Measurements from ENCODE around the gene SMIM22. TPM values are rescaled to one million over a fixed set of nuclear protein-coding genes. Genes with fewer than 3 reads are reported as not detected.

The SMIM22 gene
- total RNA-seq, 1 experiment from 2014 or later: not detected

DNA sequence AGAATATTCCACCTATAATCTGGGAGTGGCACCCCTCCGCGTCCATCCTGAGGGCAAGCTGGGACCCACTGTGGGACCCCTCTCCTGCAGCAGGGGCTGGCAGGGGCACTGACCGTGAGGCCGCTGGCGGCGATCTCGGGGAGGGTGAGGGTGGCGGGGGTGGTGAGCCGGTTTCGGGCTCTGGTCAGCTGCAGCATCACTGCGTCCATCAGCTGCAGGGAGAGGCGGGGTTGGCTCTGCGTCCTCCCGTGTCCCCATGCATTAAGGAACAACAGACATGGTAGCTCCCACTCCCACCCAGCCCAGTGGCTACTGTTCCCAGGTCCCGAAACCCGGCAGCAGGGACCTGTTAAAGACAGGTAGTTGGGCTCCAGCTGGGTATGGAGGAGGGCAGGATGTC is 3.3 kb downstream of the SMIM22 start:
- H3K27ac ChIP-seq (ENCODE audit: low read depth, low read length, poor library complexity, severe bottlenecking): no peak overlapping the region
- ChIA-PET POLR2A (ENCODE audit: low non-redundant PET) (no interaction called here), CTCF (interaction anchor here (0.6 kb wide), 1 partner anchor 111 kb away, joined by 3 read pairs; no protein-coding TSS in a partner anchor)
- no peak for DNase-seq (ENCODE audit: low spot score)
- no peak overlapping the region for H3K4me3 ChIP-seq (ENCODE audit: low read depth, low read length, poor library complexity, severe bottlenecking)
- peaks cover 3% of the 10 kb centered on the region for H3K4me1 ChIP-seq (ENCODE audit: insufficient read depth, low read length, poor library complexity, severe bottlenecking)
- TF ChIP-seq EZH2 (IDR thresholded peaks at IDR 0.05; ENCODE audit: borderline replicate concordance, low read depth, low read length, poor library complexity, severe bottlenecking): no peak
- TF ChIP-seq, protein P1, sequence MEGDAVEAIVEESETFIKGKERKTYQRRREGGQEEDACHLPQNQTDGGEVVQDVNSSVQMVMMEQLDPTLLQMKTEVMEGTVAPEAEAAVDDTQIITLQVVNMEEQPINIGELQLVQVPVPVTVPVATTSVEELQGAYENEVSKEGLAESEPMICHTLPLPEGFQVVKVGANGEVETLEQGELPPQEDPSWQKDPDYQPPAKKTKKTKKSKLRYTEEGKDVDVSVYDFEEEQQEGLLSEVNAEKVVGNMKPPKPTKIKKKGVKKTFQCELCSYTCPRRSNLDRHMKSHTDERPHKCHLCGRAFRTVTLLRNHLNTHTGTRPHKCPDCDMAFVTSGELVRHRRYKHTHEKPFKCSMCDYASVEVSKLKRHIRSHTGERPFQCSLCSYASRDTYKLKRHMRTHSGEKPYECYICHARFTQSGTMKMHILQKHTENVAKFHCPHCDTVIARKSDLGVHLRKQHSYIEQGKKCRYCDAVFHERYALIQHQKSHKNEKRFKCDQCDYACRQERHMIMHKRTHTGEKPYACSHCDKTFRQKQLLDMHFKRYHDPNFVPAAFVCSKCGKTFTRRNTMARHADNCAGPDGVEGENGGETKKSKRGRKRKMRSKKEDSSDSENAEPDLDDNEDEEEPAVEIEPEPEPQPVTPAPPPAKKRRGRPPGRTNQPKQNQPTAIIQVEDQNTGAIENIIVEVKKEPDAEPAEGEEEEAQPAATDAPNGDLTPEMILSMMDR (conservative IDR thresholded peaks at IDR 0.05; ENCODE audit: low read depth, low read length): no peak
- H3K27me3 ChIP-seq (replicated peaks; ENCODE audit: insufficient read depth, low read depth, low read length, poor library complexity): no peaks in the 10 kb centered on the region
- intact Hi-C loops (cut with micrococcal nuclease; ENCODE audit: unreplicated experiment): no loop called here
- no TSS peak for BruUV-seq (replicated peaks)
- no peaks in the 10 kb centered on the region for H3K36me3 ChIP-seq (ENCODE audit: insufficient read depth, low read length, poor library complexity, severe bottlenecking)
- no peaks in the 10 kb centered on the region for H3K9me3 ChIP-seq (ENCODE audit: low read depth, low read length, poor library complexity, severe bottlenecking)

DNA sequence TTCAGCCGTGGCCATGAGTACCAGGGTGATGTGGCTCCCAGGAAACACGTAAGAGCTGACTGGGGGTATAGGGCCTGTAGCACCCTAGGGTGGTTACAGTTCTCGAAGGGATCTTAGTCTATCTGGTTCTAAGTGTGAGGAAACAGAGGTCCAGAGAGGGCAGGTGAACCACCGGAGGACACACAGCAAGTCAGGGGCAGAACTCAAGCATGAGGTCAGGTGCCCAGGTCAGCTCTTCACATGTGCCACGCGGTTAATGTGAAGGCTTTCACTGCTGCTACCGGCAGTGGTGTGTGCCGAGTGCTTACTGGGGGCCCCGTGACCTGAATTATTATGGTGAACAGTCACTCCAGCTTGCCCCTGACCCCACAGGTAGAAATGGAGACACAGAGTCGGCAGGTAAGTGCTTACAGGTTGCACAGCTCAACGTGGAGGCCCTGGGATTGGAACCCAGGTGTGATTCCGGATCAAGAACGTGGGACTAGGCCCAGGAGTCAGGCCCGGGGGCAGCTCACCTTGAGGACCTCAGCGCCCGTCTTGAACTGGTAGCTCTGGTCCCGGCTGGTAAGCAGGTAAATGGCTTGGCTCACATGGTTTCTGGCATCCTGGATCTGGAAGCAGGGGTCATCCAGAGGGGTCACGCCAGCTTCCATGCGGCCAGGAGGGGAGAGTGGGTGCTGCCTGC is 4.1 kb downstream of the SMIM22 start:
- Histone ChIP-seq H3K4me1 (ENCODE audit: insufficient read depth, low read length, poor library complexity, severe bottlenecking) (peaks cover 3% of the 10 kb centered on the region), H3K27me3 (replicated peaks; ENCODE audit: insufficient read depth, low read depth, low read length, poor library complexity) (no peaks in the 10 kb centered on the region), H3K9me3 (ENCODE audit: low read depth, low read length, poor library complexity, severe bottlenecking) (no peaks in the 10 kb centered on the region), H3K4me3 (ENCODE audit: low read depth, low read length, poor library complexity, severe bottlenecking) (no peak overlapping the region), H3K27ac (ENCODE audit: low read depth, low read length, poor library complexity, severe bottlenecking) (no peak overlapping the region), H3K36me3 (ENCODE audit: insufficient read depth, low read length, poor library complexity, severe bottlenecking) (peaks cover 2% of the 10 kb centered on the region)
- intact Hi-C loops (cut with micrococcal nuclease; ENCODE audit: unreplicated experiment): no loop called here
- ChIA-PET CTCF (no interaction called here), POLR2A (ENCODE audit: low non-redundant PET) (no interaction called here)
- BruUV-seq (replicated peaks): no TSS peak
- no peak for DNase-seq (ENCODE audit: low spot score)
- no peak for TF ChIP-seq EZH2 (IDR thresholded peaks at IDR 0.05; ENCODE audit: borderline replicate concordance, low read depth, low read length, poor library complexity, severe bottlenecking)
- TF ChIP-seq, protein P1 (conservative IDR thresholded peaks at IDR 0.05; ENCODE audit: low read depth, low read length): no peak

DNA sequence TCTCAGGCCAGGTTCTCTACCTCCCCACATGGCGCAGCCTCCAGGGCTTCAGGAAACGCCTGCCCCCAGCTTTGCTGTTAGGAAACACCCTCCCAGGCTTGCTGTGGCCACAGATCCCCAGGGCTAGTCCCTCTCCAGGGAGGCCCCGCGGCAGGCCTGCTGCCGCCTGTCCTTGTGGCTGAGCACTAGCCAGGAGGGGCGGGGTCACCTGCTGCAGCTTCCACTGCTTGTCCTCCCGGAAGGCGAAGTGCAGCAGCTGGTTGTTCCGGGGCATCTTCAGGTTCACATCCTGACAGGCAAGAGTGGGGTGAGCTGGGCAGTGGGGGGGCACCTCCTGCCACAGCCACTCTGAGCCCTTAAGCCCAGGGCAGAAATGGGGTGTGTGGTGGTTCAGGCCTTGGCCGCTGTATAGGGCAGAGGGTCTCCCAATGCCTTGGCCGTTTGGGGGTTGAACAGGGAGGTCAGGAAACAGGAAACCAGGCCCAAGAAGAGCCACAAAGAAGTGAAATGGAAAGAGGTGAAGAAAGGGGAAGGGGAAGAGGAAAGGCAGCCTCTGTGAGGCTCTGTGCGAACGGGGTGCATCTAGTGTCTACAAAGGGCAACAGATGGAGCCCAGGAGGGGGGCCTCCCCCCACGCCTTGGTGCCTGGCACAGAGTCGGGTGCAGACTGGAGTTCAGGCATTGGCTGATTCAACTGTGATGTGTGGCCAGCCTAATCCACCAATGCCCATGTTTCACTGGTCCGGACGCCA is 5.3 kb downstream of the SMIM22 start:
- H3K4me3 ChIP-seq (ENCODE audit: low read depth, low read length, poor library complexity, severe bottlenecking): no peak overlapping the region

More for the DNA sequence above, 5.3 kb downstream of the SMIM22 start:
- no peak for TF ChIP-seq EZH2 (IDR thresholded peaks at IDR 0.05; ENCODE audit: borderline replicate concordance, low read depth, low read length, poor library complexity, severe bottlenecking)
- TF ChIP-seq, protein P1 (conservative IDR thresholded peaks at IDR 0.05; ENCODE audit: low read depth, low read length): no peak
- H3K4me1 ChIP-seq (ENCODE audit: insufficient read depth, low read length, poor library complexity, severe bottlenecking): peaks cover 3% of the 10 kb centered on the region
- BruUV-seq (replicated peaks): no TSS peak
- H3K36me3 ChIP-seq (ENCODE audit: insufficient read depth, low read length, poor library complexity, severe bottlenecking): peaks cover 10% of the 10 kb centered on the region
- no peak for DNase-seq (ENCODE audit: low spot score)
- ChIA-PET CTCF (no interaction called here), POLR2A (ENCODE audit: low non-redundant PET) (no interaction called here)
- H3K27me3 ChIP-seq (replicated peaks; ENCODE audit: insufficient read depth, low read depth, low read length, poor library complexity): no peaks in the 10 kb centered on the region
- intact Hi-C loops (cut with micrococcal nuclease; ENCODE audit: unreplicated experiment): no loop called here
- H3K27ac ChIP-seq (ENCODE audit: low read depth, low read length, poor library complexity, severe bottlenecking): no peak overlapping the region
- H3K9me3 ChIP-seq (ENCODE audit: low read depth, low read length, poor library complexity, severe bottlenecking): no peaks in the 10 kb centered on the region

Measured in A673 (cell line).